Loucy (cell line): ENCODE results near the gene APIP.

Experiments
- H2AFZ ChIP-seq: fragments of 200-600 bp; sonication (generic); 2 replicates; pipeline ENCODE4 v1.6.0; 2016; ENCODE audit warnings: antibody characterized with exemption, mild to moderate bottlenecking, low read length, moderate library complexity
- H3F3A ChIP-seq: fragments of 200-600 bp; 2 replicates; pipeline ENCODE4 v1.6.0; 2016; ENCODE audit warnings: antibody characterized with exemption, low read depth, mild to moderate bottlenecking
- H3K27me3 ChIP-seq: fragments of 200-600 bp; sonication (generic); 2 replicates; pipeline ENCODE4 v1.6.1; 2014; ENCODE audit warnings: low read length, mild to moderate bottlenecking; ENCODE audit not compliant: insufficient read depth, poor library complexity, severe bottlenecking
- H3K36me3 ChIP-seq: fragments of 200-600 bp; sonication (generic); 2 replicates; pipeline ENCODE4 v1.6.1; 2016; ENCODE audit warnings: low read length; ENCODE audit not compliant: insufficient read depth
- H3K4me1 ChIP-seq: fragments of 200-600 bp; sonication (generic); 2 replicates; pipeline ENCODE4 v1.5.1; 2014; ENCODE audit warnings: low read length, mild to moderate bottlenecking; ENCODE audit not compliant: insufficient read depth, poor library complexity, severe bottlenecking
- H3K4me2 ChIP-seq: fragments of 200-600 bp; sonication (generic); 2 replicates; pipeline ENCODE4 v1.6.0; 2014; ENCODE audit warnings: antibody characterized with exemption, low read length, low read depth, mild to moderate bottlenecking; ENCODE audit not compliant: poor library complexity, severe bottlenecking
- H3K4me3 ChIP-seq: fragments of 200-600 bp; sonication (generic); 2 replicates; pipeline ENCODE4 v1.5.1; 2014; ENCODE audit warnings: low read length, mild to moderate bottlenecking, mixed read lengths; ENCODE audit not compliant: poor library complexity, severe bottlenecking
- H3K79me2 ChIP-seq: fragments of 200-600 bp; sonication (generic); 2 replicates; pipeline ENCODE4 v1.6.1; 2014; ENCODE audit warnings: low read length; ENCODE audit not compliant: insufficient read depth
- H3K9ac ChIP-seq: fragments of 200-600 bp; sonication (generic); 2 replicates; pipeline ENCODE4 v1.6.0; 2014; ENCODE audit warnings: mild to moderate bottlenecking, low read depth, low read length, moderate library complexity; ENCODE audit not compliant: poor library complexity, severe bottlenecking
- H3K9me2 ChIP-seq: fragments of 200-600 bp; sonication (generic); replicated peaks from 2 replicates; pipeline ENCODE4 v1.6.1; 2016; ENCODE audit warnings: low read depth, low read length, mixed read lengths
- H3K9me3 ChIP-seq: fragments of 200-600 bp; sonication (generic); 2 replicates; pipeline ENCODE4 v1.6.1; 2014; ENCODE audit warnings: mild to moderate bottlenecking, antibody characterized with exemption, low read length, low read depth; ENCODE audit not compliant: insufficient read depth
- H4K20me1 ChIP-seq: fragments of 200-600 bp; sonication (generic); 2 replicates; pipeline ENCODE4 v1.6.0; 2014; ENCODE audit warnings: antibody characterized with exemption, low read length, mild to moderate bottlenecking; ENCODE audit not compliant: insufficient read depth, poor library complexity, severe bottlenecking
- CTCF ChIP-seq: fragments of 200-600 bp; sonication (generic); conservative IDR thresholded peaks from 2 replicates; pipeline ENCODE4 v1.5.1; 2014; ENCODE audit warnings: mild to moderate bottlenecking, antibody characterized with exemption, low read length
- EZH2phosphoT487 ChIP-seq: fragments of 200-600 bp; IDR thresholded peaks from 2 replicates; pipeline ENCODE4 v1.6.1; 2018; ENCODE audit warnings: antibody characterized with exemption, mild to moderate bottlenecking, moderate library complexity, borderline replicate concordance

The APIP gene

DNA sequence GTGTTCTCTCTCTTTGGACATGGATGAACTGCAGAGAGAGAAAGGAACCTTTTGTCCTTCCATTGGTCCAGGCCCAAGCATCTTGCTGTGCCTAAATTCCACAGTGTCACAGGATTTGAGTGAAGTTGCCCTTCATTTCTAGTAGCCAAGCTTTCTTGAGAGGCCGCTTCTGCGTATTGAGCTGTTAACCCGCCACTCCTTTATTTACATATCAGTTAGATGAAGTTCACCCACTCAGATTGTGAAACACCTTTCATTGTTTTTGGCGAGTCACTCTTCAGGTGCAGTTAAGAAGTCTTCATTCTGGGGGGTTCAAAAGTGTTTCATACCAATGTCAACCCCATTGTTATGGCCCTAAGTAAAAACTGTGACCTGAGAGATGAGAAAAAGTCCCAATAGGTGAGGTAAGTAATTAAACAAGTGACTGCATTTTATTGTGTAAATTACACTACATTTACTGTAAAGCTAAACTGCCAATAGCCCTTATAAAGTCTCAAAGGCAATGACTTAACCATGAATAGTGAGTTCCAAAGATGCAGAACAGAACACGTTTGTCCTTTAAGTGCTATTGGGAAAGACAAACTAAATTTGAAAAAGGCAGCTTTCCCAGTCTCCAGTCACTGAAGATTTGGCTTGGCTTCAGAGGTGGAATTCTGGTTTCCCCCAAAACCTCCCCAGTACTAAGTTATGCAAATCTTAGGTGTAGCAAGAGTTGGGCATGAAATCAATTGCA lies 61.0 kb downstream of the APIP start:
- H3K4me1 ChIP-seq, result peaks cover 6% of the 10 kb centered on the region
- H3K9me2 ChIP-seq, result no peaks in the 10 kb centered on the region
- no peaks in the 10 kb centered on the region for H3K9me3 ChIP-seq
- H3K4me3 ChIP-seq, result no peak overlapping the region
- H3K79me2 ChIP-seq, result no peaks in the 10 kb centered on the region
- no peaks in the 10 kb centered on the region for H4K20me1 ChIP-seq
- no peak overlapping the region for H3K9ac ChIP-seq
- H3F3A ChIP-seq, result no peaks in the 10 kb centered on the region
- no peaks in the 10 kb centered on the region for H3K27me3 ChIP-seq
- H3K4me2 ChIP-seq, result no peak overlapping the region
- no peak overlapping the region for H2AFZ ChIP-seq
- no peaks in the 10 kb centered on the region for H3K36me3 ChIP-seq
- TF ChIP-seq CTCF (no peak), EZH2phosphoT487 (no peak)

- H3K36me3 ChIP-seq, result no peaks in the 10 kb centered on the region
- no peaks in the 10 kb centered on the region for H3F3A ChIP-seq
- H3K9ac ChIP-seq, result no peak overlapping the region
- no peaks in the 10 kb centered on the region for H3K79me2 ChIP-seq
- no peaks in the 10 kb centered on the region for H3K27me3 ChIP-seq
- no peak for TF ChIP-seq CTCF
- TF ChIP-seq EZH2phosphoT487, result no peak
- H3K4me2 ChIP-seq, result no peak overlapping the region
- no peaks in the 10 kb centered on the region for H3K9me3 ChIP-seq
- no peaks in the 10 kb centered on the region for H3K9me2 ChIP-seq
- no peaks in the 10 kb centered on the region for H4K20me1 ChIP-seq
- no peak overlapping the region for H3K4me3 ChIP-seq
- peaks cover 11% of the 10 kb centered on the region for H3K4me1 ChIP-seq
- no peak overlapping the region for H2AFZ ChIP-seq
These were observed 64.3 kb downstream of the APIP start for GRCh38 chr11:34851916-34852315.

DNA sequence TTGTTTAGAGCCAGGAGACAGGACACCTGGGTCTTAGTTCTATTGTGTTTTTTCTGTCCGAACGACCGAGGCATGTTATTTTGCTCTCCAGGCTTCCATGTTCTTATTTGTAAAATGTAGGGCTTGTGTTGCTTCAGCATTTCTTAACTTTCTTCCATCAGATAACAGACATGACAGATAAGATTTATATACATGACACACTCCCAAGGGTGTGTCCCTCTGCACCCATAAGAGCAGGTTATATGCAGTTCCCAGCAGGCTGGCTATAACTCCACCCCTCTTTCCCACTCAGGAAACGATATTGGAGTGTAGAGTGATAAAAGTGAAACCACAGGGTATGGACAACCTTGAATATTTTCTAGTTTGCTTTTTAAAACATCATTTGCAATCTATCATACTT lies 65.8 kb downstream of the APIP start:
- H3F3A ChIP-seq, result no peaks in the 10 kb centered on the region
- H3K9ac ChIP-seq, result no peak overlapping the region
- TF ChIP-seq CTCF (no peak), EZH2phosphoT487 (no peak)
- H3K36me3 ChIP-seq, result no peaks in the 10 kb centered on the region
- H3K9me3 ChIP-seq, result no peaks in the 10 kb centered on the region
- no peaks in the 10 kb centered on the region for H3K9me2 ChIP-seq
- no peaks in the 10 kb centered on the region for H3K79me2 ChIP-seq
- no peaks in the 10 kb centered on the region for H4K20me1 ChIP-seq
- no peaks in the 10 kb centered on the region for H3K27me3 ChIP-seq
- H3K4me2 ChIP-seq, result peak overlapping the region; percentile 15
- no peak overlapping the region for H3K4me3 ChIP-seq
- peaks cover 11% of the 10 kb centered on the region for H3K4me1 ChIP-seq
- H2AFZ ChIP-seq, result no peak overlapping the region
